Measurements from ENCODE around the gene USP36.

The USP36 gene

GRCh38 chr17:78769196-78769773, 71.3 kb downstream of the USP36 start:
- no peak for DNase-seq (ENCODE audit: low spot score)
- Histone ChIP-seq H3K27ac (no peak overlapping the region), H3K4me3 (no peak overlapping the region)
- TF ChIP-seq, protein P1, sequence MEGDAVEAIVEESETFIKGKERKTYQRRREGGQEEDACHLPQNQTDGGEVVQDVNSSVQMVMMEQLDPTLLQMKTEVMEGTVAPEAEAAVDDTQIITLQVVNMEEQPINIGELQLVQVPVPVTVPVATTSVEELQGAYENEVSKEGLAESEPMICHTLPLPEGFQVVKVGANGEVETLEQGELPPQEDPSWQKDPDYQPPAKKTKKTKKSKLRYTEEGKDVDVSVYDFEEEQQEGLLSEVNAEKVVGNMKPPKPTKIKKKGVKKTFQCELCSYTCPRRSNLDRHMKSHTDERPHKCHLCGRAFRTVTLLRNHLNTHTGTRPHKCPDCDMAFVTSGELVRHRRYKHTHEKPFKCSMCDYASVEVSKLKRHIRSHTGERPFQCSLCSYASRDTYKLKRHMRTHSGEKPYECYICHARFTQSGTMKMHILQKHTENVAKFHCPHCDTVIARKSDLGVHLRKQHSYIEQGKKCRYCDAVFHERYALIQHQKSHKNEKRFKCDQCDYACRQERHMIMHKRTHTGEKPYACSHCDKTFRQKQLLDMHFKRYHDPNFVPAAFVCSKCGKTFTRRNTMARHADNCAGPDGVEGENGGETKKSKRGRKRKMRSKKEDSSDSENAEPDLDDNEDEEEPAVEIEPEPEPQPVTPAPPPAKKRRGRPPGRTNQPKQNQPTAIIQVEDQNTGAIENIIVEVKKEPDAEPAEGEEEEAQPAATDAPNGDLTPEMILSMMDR (IDR thresholded peaks at IDR 0.05), result no peak

- Histone ChIP-seq H3K4me3 (no peak overlapping the region), H3K27ac (no peak overlapping the region)
- DNase-seq (ENCODE audit: low spot score), result no peak
- TF ChIP-seq, protein P1 (IDR thresholded peaks at IDR 0.05), result no peak
Observed at GRCh38 chr17:78767806-78768205, 72.8 kb downstream of the USP36 start.

GRCh38 chr17:78766743-78767294, 73.8 kb downstream of the USP36 start:
- TF ChIP-seq, protein P1 (IDR thresholded peaks at IDR 0.05), result no peak
- Histone ChIP-seq H3K27ac (no peak overlapping the region), H3K4me3 (no peak overlapping the region)
- no peak for DNase-seq (ENCODE audit: low spot score)

DNA sequence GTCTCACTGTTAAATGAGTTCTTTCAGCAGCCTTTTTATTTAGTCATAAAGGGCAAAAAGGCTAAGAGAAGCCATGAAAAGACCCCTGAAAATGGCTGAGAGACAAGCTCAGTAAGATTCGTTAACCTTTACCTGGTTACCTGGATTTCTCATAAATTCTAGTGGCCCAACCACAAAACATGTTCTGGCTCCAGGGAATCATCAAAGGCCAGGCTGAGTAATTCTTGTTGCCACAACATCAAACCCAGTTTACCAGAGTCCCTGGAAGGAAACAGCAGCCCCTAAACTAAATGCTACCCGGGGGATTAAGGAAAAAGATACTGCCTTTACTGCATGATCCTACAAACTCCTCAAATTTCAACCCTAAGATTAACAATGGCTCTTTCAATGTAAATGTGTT, 74.4 kb downstream of the USP36 start:
- H3K4me3 ChIP-seq, result no peak overlapping the region
- no peak overlapping the region for H3K27ac ChIP-seq
- TF ChIP-seq, protein P1 (IDR thresholded peaks at IDR 0.05), result no peak
- DNase-seq (ENCODE audit: low spot score), result no peak

GRCh38 chr17:78765821-78766220, 74.8 kb downstream of the USP36 start:
- H3K27ac ChIP-seq, result no peak overlapping the region
- no peak for DNase-seq (ENCODE audit: low spot score)
- TF ChIP-seq, protein P1 (IDR thresholded peaks at IDR 0.05), result no peak
- no peak overlapping the region for H3K4me3 ChIP-seq

DNA sequence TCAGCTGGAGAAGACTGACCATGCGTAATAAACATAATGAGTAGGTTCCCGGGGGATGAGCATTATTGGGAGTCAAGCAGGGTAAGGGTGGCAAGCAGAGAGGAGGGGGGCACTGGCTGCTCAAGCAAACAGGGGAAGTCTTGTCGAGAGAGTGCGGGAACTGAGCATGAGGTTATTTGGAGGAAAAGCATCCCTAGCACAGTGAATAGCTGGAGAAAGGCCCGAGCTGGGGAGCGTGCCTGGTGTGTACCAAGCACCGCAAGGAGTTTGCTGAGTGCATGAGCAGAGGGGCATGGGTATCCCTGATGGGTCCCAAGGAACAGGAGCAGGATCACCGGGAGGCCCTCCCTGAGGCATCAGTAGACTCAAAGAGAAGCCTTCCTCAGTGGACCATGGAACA, 75.7 kb downstream of the USP36 start:
- no peak for DNase-seq (ENCODE audit: low spot score)
- no peak overlapping the region for H3K4me3 ChIP-seq
- TF ChIP-seq, protein P1 (IDR thresholded peaks at IDR 0.05), result no peak
- H3K27ac ChIP-seq, result no peak overlapping the region

GRCh38 chr17:78763561-78763960, 77.1 kb downstream of the USP36 start:
- no peak for DNase-seq (ENCODE audit: low spot score)
- Histone ChIP-seq H3K27ac (no peak overlapping the region), H3K4me3 (no peak overlapping the region)
- TF ChIP-seq, protein P1 (IDR thresholded peaks at IDR 0.05), result no peak

All from coronary artery (tissue), 2 donors.